NCI-H2171 (cell line): Measurements from ENCODE around the gene ANKFN1.

ENCODE experiments used
- DNase-seq: peaks from one replicate; lab custom pipeline; 2025; lab: John Stamatoyannopoulos, UW

ANKFN1 gene

DNA sequence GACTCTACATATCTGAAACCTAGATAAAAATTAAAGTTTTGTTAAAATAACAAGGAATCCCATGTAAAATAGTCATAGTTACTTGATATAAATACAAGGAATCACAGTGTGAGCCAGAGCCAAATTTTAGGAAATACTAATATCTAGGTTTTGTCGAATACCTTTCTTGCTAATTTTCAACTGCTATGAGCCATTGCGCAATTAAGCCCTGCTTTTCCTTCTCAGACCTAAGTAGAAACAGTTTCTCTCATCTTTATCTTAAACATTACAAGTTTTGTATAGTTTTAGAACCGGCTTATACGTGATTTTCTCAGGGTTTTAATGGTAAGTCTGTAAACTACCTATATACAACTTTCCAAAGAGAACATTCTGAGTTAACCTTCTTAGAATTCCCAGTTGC lies 282.9 kb downstream of the ANKFN1 start:
- no peak for DNase-seq

DNA sequence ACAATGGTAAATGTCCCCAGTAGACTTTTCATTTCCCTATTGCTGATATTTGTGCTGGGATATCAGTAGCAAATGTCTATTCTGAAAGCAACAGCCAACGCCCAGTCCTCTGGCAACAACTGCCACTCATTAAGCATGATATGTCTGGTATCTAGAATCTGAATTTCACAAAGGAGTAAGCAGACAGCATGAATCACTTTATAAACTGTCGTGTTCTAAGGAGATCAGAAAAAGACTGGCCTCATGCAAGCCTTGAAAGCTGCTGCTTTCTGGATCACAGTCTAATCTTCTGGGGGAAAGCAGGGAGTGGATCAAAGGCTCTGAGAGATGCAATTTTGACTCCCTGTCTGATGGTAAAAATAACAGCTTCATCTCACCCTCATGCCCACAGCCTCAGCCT lies 287.1 kb downstream of the ANKFN1 start:
- DNase-seq: no peak

DNA sequence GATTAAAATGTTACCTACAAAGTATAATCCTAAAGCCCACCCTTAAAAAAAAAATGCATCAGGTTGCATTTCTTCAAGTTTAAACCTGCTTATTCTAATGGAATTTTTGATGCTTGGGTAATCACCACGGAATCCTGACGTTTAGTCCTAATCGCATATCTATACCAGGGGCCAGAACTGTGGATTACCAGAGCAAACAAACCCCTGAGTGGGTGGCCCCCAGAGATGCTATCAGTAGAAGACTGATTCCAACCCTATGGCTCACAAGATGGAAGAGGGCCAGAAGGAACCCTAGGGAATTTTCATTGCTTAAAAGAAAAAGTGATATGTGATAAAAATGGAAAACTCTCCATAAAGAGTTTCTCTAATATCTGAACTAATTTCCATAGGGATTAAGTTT lies 288.0 kb downstream of the ANKFN1 start:
- no peak for DNase-seq

DNA sequence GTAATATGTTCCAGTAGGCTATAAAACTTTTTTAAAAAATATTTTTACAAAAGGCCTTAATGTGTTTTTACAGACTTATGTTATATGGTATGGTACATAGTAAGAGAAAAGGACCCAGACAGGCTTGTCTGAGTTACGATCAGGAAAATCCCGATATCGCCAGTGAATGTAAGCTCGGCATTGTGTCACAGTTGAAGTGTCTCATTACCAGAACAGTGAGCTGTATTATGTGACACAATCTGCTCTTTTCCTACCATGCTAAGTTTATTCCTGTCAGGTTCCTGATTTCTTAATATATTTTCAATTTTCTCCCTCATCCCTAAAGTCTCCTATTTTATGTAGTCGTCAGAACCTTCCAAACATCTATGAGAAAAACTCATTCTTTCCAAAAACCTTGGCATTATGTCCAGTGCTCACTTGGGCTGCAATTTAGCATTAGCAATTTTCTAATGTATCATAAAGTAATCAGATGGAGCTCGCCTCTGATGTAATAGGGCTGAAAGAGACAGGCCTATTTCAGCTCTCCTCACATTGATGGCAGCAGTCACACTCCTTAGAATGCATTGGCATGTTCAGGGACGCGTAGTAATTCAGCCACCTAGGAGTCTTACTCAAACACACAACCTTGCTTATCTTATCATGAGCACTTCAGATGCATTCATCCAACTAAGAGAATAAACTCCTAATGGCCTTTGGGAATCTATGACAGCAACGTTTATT lies 292.6 kb downstream of the ANKFN1 start:
- DNase-seq: no peak

DNA sequence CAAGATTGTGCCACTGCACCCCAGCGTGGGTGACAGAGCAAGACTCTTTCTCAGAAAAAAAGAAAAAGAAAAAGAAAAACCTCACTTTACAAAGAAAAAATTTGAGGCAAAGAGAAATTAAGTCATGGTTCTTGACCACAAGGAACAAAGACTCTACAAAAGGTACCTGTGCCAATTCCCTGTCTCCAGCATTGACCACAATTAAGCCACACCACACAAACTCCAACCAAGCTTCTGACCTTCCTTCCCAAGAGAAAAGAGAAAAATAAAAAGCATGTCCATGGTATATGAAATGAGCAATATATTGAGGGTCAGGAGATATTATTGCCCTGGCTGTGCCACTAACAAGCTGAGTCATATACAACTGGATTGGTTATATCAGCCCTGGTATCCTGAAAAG lies 293.9 kb downstream of the ANKFN1 start:
- no peak for DNase-seq

DNA sequence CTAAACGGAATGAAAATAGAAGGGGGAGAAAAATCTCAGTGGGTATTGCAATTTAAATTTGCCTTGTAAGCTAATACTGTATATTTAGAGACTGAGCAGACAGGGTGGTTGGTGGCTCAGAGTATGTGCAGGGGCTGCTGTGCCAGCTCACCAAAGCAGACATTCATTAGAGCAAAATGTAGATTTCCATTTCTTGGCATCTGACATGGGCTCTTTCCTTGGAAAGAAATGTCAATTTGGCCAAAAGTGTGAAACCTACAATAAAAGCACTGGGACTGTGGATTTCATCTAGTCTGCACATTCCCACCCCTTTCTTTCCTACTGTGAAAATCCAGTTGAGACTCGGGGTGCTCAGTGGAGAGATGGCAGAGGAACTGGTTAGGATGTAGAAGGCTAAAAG lies 295.1 kb downstream of the ANKFN1 start:
- no peak for DNase-seq

DNA sequence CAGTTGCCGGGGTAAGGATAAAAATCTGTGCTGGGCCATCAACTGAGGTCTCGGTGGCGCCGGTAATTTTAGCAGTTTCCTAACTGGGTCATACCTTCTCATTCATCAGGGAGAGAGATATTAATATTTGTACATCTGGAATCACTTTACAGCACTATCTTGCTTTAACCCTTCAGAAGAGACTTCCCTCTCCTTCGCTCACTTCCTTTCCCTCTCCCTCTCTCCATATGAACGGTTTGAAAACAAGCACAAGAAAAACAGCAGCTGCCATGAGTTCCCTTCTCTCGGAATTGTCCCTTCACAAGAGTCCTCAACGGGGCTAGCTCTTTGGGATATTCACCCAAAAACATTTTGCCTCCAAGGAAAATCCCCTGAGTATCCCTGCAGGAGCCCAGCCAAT lies 295.9 kb downstream of the ANKFN1 start:
- no peak for DNase-seq

DNA sequence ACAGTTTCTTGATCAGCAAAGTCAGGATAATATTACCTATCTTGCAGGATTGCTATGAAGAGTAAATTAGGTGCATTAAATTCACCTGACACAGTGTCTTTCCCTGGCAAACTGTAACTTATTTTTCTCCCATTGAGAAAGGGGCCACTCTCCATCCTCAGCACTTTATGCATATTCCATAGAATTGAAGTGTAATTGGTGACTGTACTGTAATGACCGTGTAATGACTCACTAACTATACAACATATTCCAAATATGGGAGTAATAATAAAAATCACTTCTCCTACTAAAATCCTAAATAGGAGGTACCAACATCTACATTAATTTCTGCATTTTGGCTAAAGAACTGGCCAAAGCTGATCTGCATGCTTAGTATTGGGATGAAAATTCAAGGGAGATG lies 298.4 kb downstream of the ANKFN1 start:
- no peak for DNase-seq

DNA sequence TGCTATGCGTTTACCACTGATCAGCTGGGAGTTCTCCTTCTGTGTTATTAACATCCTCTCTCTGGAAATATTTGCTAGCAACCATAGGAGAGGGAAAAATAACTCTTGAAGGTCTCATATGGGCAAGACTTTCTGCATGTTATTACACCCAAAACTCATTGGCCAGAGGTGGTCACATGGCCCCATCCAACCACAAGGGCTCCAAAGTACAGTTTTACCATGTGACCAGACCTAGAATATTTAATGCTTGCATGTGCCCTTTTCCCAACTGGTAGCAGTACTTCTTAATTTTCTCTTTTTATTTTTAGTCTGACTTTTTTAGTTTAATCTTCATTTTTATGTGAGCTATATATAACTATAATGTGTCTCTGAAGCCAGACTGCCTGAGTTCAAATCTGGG lies 299.2 kb downstream of the ANKFN1 start:
- no peak for DNase-seq

DNA sequence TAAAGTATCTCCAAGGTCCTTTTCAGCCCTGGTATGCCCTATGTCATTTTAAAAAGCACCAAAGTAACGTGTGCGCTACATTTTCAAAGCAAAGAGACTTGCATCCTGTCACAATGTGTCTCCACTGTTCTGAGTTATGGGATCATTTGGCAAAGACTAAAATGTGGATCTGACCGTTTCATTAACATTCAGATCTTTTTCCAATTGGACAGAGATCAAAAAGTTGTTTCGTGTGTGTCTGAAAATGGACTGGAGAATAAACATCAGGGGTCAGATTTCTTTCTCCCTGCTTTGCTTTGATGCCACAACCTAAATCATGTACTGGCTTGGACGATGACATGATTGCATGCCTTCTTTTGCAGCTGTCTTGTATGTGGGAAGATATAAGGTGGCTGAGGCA lies 304.2 kb downstream of the ANKFN1 start:
- no peak for DNase-seq

DNA sequence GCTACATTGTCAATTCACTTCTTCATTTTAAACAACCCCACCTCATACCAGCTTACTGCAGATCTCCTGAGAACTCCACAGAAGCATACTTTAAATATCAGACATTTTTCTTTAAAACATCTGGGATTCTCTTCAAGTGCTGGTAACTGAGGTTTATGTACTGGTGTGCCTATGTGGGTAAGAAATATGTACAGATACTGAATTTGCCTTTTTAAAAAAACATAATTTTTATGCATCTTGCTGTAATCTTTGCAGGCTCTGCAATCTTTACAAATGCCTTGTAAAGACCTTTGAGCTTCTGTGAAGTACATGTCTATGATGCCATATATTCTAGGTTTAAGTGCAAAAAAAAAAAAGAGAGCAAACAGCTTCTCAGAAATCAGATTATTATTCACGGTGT lies 312.6 kb downstream of the ANKFN1 start:
- no peak for DNase-seq

DNA sequence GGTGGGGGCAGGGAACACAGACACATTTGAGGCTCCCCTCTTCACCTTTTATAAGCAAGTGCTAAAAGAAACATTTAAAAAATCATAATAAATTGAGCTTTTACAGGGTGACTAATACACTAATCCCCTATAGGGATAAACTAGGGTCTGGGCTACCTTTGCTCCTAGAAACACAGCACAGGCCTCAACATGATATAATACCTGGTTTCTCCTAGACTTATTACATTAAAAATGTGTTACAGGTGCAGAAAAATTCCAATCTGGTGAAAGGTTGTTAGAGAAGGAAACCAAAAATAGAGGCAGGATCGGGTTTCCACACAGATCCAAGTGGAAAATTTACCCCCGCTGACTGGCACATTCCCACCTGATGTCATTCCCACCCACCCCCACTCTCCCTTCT lies 315.6 kb downstream of the ANKFN1 start:
- DNase-seq: peak; percentile 22

DNA sequence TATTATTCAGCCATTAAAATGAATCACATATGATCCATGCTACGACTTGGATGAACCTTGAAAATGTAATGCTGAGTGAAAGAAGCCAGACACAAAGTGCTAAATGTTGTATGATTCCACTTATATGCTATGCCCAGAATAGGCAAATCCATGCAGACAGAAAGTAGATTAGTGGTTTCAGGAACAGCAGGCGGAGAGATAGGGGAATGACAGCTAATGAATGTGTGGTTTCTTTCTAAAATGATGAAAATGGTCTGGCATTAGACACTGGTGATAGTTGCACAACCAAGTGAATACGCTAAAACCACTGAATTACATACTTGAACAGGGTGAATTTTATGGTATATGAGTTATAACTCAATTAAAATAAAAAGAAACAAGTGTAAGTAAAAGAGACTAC lies 318.4 kb downstream of the ANKFN1 start:
- DNase-seq: no peak

DNA sequence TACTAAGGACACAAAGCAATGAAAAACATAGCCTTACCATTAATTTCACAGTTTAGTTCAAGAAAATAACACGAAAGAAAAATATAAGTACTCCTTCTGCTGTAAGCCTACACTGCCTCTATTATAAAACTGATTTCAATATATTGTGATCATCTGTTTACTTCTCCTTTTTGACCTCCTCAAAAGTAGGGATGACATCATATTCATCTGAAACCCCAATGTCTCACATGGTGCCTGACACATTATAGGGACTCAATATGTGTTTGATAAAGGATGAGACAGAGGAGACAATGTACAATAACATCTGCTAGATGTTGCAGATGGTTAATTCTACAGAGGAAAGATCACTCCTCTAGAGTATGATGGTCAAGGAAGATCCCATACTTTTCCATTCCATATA lies 321.8 kb downstream of the ANKFN1 start:
- no peak for DNase-seq

DNA sequence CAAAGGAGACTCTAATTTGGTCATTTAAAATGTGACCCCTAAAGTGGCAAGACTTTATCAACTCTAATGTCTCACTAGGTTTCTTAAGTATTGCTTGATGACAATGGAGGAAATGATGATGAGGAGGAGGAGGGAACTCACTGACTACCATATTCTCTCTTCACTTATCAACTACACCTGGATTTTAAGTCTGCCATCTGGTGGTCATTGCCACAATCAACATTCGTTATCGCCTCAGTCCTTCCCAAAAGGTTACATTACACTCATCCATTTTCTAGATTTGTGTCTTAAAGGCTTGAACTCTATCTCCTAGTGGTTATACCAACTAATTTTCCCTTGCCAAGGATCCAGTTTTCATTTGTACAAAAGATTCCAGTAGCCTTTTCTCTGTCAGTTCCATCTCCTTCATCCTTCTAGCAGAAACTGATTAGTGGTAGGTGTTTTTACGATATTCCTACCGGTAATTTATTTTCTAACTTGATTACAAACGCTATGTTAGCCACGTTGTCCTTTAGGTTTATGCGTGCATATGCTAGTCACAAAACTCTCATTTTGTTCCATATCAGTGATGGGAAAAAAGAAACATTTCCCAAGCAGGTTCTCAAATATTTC lies 325.7 kb downstream of the ANKFN1 start:
- DNase-seq: no peak

DNA sequence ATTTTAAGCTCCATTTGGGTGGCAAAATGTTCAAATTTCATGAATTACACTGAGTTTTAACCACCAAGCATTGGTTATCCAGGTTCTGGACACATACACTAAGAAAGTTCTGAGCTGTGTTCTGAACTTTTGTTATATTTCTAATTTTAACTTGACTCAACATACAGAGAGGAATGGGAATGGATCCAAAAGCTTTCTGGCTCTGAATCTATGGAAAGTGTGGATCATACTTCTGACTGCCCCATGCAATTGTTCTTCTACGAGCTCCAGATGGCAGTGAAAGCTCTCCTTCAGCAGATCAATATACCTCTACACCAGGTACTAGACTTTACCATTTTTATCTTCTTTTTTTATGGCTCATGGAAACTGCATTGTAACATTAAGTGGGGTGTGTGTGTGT lies 327.2 kb downstream of the ANKFN1 start:
- no peak for DNase-seq

DNA sequence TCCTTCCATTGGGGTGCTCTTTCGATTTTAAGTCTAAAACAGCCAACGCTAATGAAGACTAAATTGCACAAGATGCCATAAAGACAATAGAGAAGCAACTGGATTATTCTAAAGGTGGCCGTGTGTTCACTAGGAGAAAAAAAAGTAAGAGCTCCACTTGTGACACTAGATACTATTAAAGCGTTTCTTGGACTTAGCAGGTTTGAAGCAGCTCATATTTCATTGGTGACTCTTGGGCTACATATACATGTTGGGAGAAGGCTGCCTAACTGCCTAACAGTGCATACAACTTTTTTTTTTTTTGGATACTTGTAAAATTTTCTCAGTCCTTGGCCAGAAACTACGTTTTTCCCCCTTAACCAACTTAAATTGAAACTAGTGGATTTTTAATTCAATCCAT lies 328.4 kb downstream of the ANKFN1 start:
- no peak for DNase-seq

DNA sequence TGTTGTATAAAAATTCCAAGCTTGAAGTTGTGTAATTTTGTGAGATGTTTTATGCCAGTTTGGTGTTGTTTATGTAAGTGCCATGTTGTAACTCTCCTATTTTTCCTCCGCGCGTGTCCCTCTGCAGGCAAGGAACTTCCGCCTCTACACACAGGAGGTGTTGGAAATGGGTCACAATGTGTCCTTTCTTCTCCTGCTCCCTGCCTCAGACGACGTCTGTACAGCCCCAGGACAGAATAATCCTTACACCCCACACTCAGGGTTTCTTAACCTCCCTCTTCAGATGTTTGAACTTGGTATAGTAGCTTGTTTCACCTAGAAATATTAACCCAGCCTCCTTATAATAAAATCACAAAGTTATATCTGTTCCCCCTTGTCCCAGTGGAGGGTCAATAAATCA lies 329.0 kb downstream of the ANKFN1 start:
- no peak for DNase-seq

DNA sequence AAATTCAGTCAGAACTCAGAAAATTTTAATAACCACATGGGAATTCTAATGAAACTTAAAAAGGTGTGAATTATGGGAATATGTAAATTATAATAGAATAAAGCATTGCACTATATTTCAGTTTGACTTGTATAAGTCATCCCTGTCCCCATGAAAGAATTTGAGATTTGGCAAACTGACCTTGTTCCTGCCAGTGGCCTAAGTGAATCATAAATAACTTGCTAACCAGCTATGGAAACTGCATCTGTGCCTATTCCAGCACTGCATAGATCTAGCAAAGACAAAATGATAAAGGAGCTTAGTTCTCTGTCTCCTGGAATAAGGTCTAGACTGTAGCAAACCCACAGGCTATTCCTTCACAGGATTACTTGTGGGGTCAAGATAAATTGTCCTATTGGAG lies 333.5 kb downstream of the ANKFN1 start:
- no peak for DNase-seq

DNA sequence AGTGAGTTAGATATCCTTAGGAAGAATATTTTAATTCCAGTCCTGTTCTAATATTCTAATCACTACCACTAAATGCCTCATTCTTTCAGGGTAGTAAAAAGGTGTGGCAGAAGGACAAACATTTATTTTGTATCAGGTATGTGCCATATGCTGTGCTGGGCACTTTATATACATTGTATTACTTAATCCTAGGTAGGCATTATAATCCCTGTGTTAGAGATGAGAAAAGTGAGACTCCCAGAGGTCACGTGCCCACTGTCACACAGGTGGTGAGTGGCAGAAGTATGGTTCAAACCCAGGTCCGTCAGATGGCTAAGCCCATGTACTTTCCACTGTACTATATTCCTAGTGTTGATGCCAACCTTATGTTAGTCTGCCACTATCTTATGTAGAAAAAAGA lies 335.5 kb downstream of the ANKFN1 start:
- DNase-seq: no peak

DNA sequence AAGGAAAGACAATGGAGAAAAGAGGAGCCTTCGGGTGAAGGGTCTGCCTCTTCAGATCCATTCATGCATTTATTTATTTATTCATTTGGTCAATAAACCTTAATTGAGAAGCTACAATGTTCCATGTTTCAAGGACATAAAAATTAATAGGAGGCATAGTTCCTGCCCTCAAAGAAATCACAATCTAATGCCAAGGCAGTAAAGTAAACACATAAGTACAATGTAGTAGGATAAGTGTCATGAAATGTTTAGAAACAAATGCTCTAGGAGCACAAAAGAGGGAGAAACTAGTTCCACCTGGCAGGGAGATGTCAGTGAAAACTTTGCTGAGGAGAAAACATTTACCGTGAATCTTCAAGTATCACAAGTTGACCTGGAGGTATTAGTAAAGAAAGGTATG lies 336.7 kb downstream of the ANKFN1 start:
- DNase-seq: no peak

DNA sequence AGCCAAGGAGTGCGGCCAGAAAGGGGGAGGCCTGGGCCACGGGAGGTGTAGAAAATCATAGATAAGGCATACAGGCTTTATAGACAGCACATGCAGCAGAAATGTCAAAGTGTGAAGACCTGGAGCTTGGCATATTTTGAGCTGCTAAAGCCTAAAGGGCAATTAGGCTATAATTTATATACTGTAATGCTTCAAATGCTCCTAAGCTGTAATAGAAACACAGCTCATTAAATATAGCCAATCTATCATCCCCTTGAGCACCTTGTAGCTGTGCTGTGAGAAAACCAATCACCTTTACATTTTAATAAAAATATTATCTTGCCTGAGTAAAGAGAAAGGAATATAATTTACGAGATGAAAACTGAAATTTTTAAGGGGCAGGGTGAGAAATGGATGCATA lies 342.3 kb downstream of the ANKFN1 start:
- no peak for DNase-seq

DNA sequence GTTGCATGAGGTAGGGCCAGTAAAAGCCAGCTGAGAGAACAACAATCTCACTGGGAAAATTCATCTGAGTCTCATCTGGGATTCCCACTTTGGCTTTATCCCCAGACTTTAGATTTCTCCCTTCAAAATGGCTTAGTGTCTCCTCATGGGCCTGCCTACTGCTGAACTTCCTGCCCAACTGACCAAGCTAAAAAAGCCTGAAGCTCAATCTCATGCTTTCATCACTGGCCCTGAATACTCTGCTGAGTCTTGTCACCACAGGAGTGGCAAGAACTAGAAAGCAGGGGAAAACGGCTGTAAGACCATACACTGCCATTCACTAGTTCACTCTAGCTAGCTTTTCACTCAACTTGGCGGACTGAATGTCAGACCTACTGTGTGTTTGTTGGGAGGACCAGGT lies 343.9 kb downstream of the ANKFN1 start:
- DNase-seq: no peak

DNA sequence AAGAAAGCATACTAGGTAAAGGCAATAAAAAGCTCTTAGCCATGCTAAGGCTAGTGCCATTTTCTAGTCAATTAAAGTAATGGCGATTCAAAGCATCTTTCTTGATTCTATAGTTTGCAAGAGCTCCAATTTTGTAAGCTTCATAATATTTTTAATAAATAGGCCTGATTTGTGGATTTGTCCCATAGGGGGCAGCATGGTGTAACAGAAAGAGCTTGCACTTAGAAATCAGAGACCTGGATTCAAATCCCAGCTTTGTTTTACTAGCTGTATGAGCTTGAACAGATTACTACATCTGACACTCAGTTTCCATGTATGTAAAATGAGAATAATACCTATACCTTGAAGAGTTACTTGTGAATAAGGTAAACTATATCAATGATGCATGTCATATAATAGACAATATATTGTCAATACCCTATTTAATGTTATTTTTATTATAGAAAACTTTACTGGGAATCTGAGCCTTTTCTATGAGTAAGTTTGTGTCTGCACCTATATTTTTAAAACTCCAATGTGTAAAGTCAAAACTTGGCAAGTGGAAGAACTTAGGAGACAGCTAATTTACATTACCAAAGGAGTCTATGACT lies 346.6 kb downstream of the ANKFN1 start:
- no peak for DNase-seq
